Trophoblast cell (in vitro differentiated cells and primary cell): ENCODE measurements around the gene USH1C.

ENCODE experiments used
- DNase-seq, 2 donors: peaks; one replicate each; pipeline ENCODE4 v3.0.0-alpha.2; 2016
- H2AFZ ChIP-seq: 2 replicates; pipeline ENCODE4 v1.6.1; 2013; ENCODE audit warnings: low read length, moderate library complexity, mild to moderate bottlenecking; ENCODE audit not compliant: insufficient read depth, poor library complexity
- H2AK5ac ChIP-seq: 2 replicates; pipeline ENCODE4 v1.6.1; 2013; ENCODE audit warnings: mild to moderate bottlenecking, low read length
- H2BK120ac ChIP-seq: 2 replicates; pipeline ENCODE4 v1.6.1; 2013; ENCODE audit warnings: low read length, mild to moderate bottlenecking, moderate library complexity; ENCODE audit not compliant: insufficient read depth, poor library complexity
- H2BK12ac ChIP-seq: 2 replicates; pipeline ENCODE4 v1.6.1; 2013; ENCODE audit warnings: mild to moderate bottlenecking, low read length, moderate library complexity
- H2BK5ac ChIP-seq: 2 replicates; pipeline ENCODE4 v1.6.1; 2013; ENCODE audit warnings: low read length, low read depth, moderate library complexity, mild to moderate bottlenecking; ENCODE audit not compliant: poor library complexity
- H3K14ac ChIP-seq: 2 replicates; pipeline ENCODE4 v1.6.1; 2013; ENCODE audit warnings: mild to moderate bottlenecking, low read length
- H3K18ac ChIP-seq: 2 replicates; pipeline ENCODE4 v1.6.1; 2013; ENCODE audit warnings: mild to moderate bottlenecking, low read length
- H3K23ac ChIP-seq: 2 replicates; pipeline ENCODE4 v1.6.1; 2013; ENCODE audit warnings: low read length
- H3K27ac ChIP-seq: 2 replicates; pipeline ENCODE4 v1.5.1; 2013; ENCODE audit warnings: low read depth, mild to moderate bottlenecking, inconsistent platforms, low read length, moderate library complexity
- H3K27me3 ChIP-seq: 2 replicates; pipeline ENCODE4 v1.6.1; 2013; ENCODE audit warnings: inconsistent platforms, mild to moderate bottlenecking, low read length, moderate library complexity; ENCODE audit not compliant: insufficient read depth
- H3K36me3 ChIP-seq, 2 experiments: 1 replicate in 1 of 2; 2 replicates in 1 of 2; pipeline ENCODE4 v1.6.1; 2013; ENCODE audit warnings: low read length in 2 of 2, mild to moderate bottlenecking in 2 of 2, moderate library complexity in 1 of 2; ENCODE audit not compliant: insufficient read depth in 2 of 2, control insufficient read depth in 1 of 2
- H3K4ac ChIP-seq: 2 replicates; pipeline ENCODE4 v1.6.1; 2013; ENCODE audit warnings: low read depth, mild to moderate bottlenecking, low read length, moderate library complexity
- H3K4me1 ChIP-seq, 2 experiments: 1 replicate in 1 of 2; 2 replicates in 1 of 2; pipeline ENCODE4 v1.6.1; 2013; ENCODE audit warnings: low read length in 2 of 2, mild to moderate bottlenecking in 2 of 2, moderate library complexity in 1 of 2; ENCODE audit not compliant: insufficient read depth in 2 of 2, control insufficient read depth in 1 of 2
- H3K4me2 ChIP-seq: 2 replicates; pipeline ENCODE4 v1.6.1; 2013; ENCODE audit warnings: inconsistent platforms, mild to moderate bottlenecking, low read length, moderate library complexity
- H3K4me3 ChIP-seq: 2 replicates; pipeline ENCODE4 v1.5.1; 2013; ENCODE audit warnings: mild to moderate bottlenecking, low read depth, low read length, inconsistent platforms
- H3K79me1 ChIP-seq: one replicate; pipeline ENCODE4 v1.6.1; 2013; ENCODE audit warnings: low read length
- H3K79me2 ChIP-seq: 2 replicates; pipeline ENCODE4 v1.6.1; 2013; ENCODE audit warnings: low read length, mild to moderate bottlenecking; ENCODE audit not compliant: control insufficient read depth, insufficient read depth, poor library complexity
- H3K9ac ChIP-seq: 2 replicates; pipeline ENCODE4 v1.6.1; 2013; ENCODE audit warnings: mild to moderate bottlenecking, low read length
- H3K9me3 ChIP-seq: 2 replicates; pipeline ENCODE4 v1.6.1; 2013; ENCODE audit warnings: low read depth, mild to moderate bottlenecking, control low read depth, inconsistent platforms, low read length; ENCODE audit not compliant: insufficient read depth
- H4K12ac ChIP-seq: 2 replicates; pipeline ENCODE4 v1.6.1; 2013; ENCODE audit warnings: low read depth, mild to moderate bottlenecking, low read length, moderate library complexity
- H4K8ac ChIP-seq: 2 replicates; pipeline ENCODE4 v1.6.1; 2013; ENCODE audit warnings: low read depth, mild to moderate bottlenecking, low read length, moderate library complexity
- H4K91ac ChIP-seq: one replicate; pipeline ENCODE4 v1.6.1; 2013; ENCODE audit warnings: low read depth, mild to moderate bottlenecking, low read length, moderate library complexity
- WGBS: extraction: QIAGEN DNeasy Blood & Tissue Kit; methylation state at CpG from one replicate; pipeline ENCODE4 v1.1.7; 2013; ENCODE audit warnings: missing lambda C conversion rate; ENCODE audit not compliant: insufficient read length, insufficient coverage; ENCODE audit errors: extremely low coverage; 5-methylcytosine and 5-hydroxymethylcytosine counted together

The USH1C gene

DNA sequence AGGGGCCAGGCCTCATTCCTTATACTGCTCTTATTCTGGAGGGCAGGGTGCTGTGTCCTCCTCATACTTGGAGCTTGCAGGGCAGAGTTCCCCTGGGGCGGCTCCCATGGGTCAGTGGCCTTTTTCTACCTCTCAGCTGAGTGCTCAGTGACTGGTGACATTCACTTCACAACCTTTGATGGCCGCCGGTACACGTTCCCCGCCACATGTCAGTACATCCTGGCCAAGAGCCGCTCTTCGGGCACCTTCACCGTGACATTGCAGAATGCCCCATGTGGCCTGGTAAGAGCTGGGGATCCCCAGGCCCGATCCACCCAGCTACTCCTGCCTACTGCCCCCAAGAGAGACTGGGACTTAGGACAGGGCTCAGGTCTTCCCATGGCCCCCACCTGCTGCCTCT lies 17.3 kb upstream of the USH1C start:
- Histone ChIP-seq H4K12ac (no peak overlapping the region), H2BK12ac (no peak overlapping the region), H3K27me3 (no peaks in the 10 kb centered on the region), H3K79me1 (no peaks in the 10 kb centered on the region), H3K27ac (no peak overlapping the region), H2BK5ac (no peak overlapping the region), H3K36me3 (no peaks in the 10 kb centered on the region), H4K8ac (no peak overlapping the region), H3K14ac (no peak overlapping the region), H3K79me2 (no peaks in the 10 kb centered on the region), H3K4me1 (peaks cover 2% of the 10 kb centered on the region in 2 experiments), H3K23ac (no peak overlapping the region), H3K4me3 (no peak overlapping the region), H3K4ac (no peak overlapping the region), H3K4me2 (no peak overlapping the region), H3K9ac (no peak overlapping the region), H2BK120ac (no peak overlapping the region), H4K91ac (no peak overlapping the region), H2AK5ac (no peak overlapping the region), H3K18ac (no peak overlapping the region), H2AFZ (no peak overlapping the region), H3K9me3 (no peaks in the 10 kb centered on the region)
- no CpG with 5 or more reads among the region's 9 CpGs for WGBS
- DNase-seq: no peak

- Histone ChIP-seq H3K4me3 (no peak overlapping the region), H3K18ac (no peak overlapping the region), H4K91ac (no peak overlapping the region), H3K14ac (no peak overlapping the region), H3K4me2 (no peak overlapping the region), H2BK120ac (no peak overlapping the region), H2AFZ (no peak overlapping the region), H3K27me3 (no peaks in the 10 kb centered on the region), H4K12ac (no peak overlapping the region), H3K9me3 (no peaks in the 10 kb centered on the region), H4K8ac (no peak overlapping the region), H3K4ac (no peak overlapping the region), H3K79me2 (no peaks in the 10 kb centered on the region), H2BK5ac (no peak overlapping the region), H3K79me1 (no peaks in the 10 kb centered on the region), H3K23ac (no peak overlapping the region), H2AK5ac (no peak overlapping the region), H2BK12ac (no peak overlapping the region), H3K27ac (no peak overlapping the region), H3K36me3 (no peaks in the 10 kb centered on the region), H3K4me1 (peaks cover 2% of the 10 kb centered on the region in 2 experiments), H3K9ac (no peak overlapping the region)
- WGBS: no CpG with 5 or more reads among the region's 4 CpGs
- DNase-seq: no peak
Observed at GRCh38 chr11:17561111-17561415, 16.8 kb upstream of the USH1C start.

GRCh38 chr11:17560281-17561110 lies 16.3 kb upstream of the USH1C start:
- Histone ChIP-seq H3K79me1 (no peaks in the 10 kb centered on the region), H3K27ac (no peak overlapping the region), H4K8ac (no peak overlapping the region), H2AK5ac (no peak overlapping the region), H2BK5ac (no peak overlapping the region), H2AFZ (no peak overlapping the region), H2BK12ac (no peak overlapping the region), H3K4me2 (no peak overlapping the region), H3K14ac (no peak overlapping the region), H3K4me3 (no peak overlapping the region), H2BK120ac (no peak overlapping the region), H3K9me3 (no peaks in the 10 kb centered on the region), H3K9ac (no peak overlapping the region), H3K79me2 (no peaks in the 10 kb centered on the region), H4K91ac (no peak overlapping the region), H4K12ac (no peak overlapping the region), H3K4ac (no peak overlapping the region), H3K36me3 (no peaks in the 10 kb centered on the region), H3K18ac (no peak overlapping the region), H3K27me3 (no peaks in the 10 kb centered on the region), H3K4me1 (peaks cover 2% of the 10 kb centered on the region in 2 experiments), H3K23ac (no peak overlapping the region)
- no peak for DNase-seq
- WGBS: no CpG with 5 or more reads among the region's 12 CpGs

GRCh38 chr11:17559341-17560087 lies 15.3 kb upstream of the USH1C start:
- H3K79me1 ChIP-seq: no peaks in the 10 kb centered on the region
- H3K14ac ChIP-seq: no peak overlapping the region
- no peak overlapping the region for H3K4me2 ChIP-seq
- WGBS: no CpG with 5 or more reads among the region's 9 CpGs
- no peak overlapping the region for H3K18ac ChIP-seq
- no peak overlapping the region for H2BK5ac ChIP-seq
- no peaks in the 10 kb centered on the region for H3K27me3 ChIP-seq
- H4K91ac ChIP-seq: no peak overlapping the region
- H3K79me2 ChIP-seq: no peaks in the 10 kb centered on the region
- no peak overlapping the region for H3K23ac ChIP-seq
- H3K9ac ChIP-seq: no peak overlapping the region
- no peak overlapping the region for H2BK120ac ChIP-seq
- H3K36me3 ChIP-seq: no peaks in the 10 kb centered on the region
- H2BK12ac ChIP-seq: no peak overlapping the region
- no peak overlapping the region for H2AK5ac ChIP-seq
- no peak overlapping the region for H3K4ac ChIP-seq
- H3K4me3 ChIP-seq: no peak overlapping the region
- H2AFZ ChIP-seq: no peak overlapping the region
- peaks cover 2% of the 10 kb centered on the region in 2 experiments for H3K4me1 ChIP-seq
- no peak overlapping the region for H4K12ac ChIP-seq
- no peak for DNase-seq
- H3K27ac ChIP-seq: no peak overlapping the region
- no peak overlapping the region for H4K8ac ChIP-seq
- no peaks in the 10 kb centered on the region for H3K9me3 ChIP-seq
